PC-9 (cell line): ENCODE results near the gene PTPRD. TPM values are rescaled to one million over a fixed set of nuclear protein-coding genes. Genes with fewer than 3 reads are reported as not detected.

Experiments used
- BruUV-seq: library from RNA; stranded (reverse); fragments of 400-500 nt; replicated peaks from 2 replicates; lab custom pipeline; 2021; lab: Mats Ljungman, UMichigan
- CTCF ChIA-PET: fragments of 300-600 bp; sonication (Branson Sonifier 250); formaldehyde crosslinking; loops from one replicate; lab custom pipeline; 2022; ENCODE audit warnings: antibody characterized with exemption; lab: Charles Lee
- POLR2A ChIA-PET: fragments of 300-600 bp; sonication (Branson Sonifier 250); formaldehyde crosslinking; loops from one replicate; lab custom pipeline; 2022; ENCODE audit warnings: antibody characterized with exemption; ENCODE audit not compliant: unreplicated experiment; lab: Charles Lee
- DNase-seq, 2 experiments: peaks; one replicate each; pipeline versions ENCODE4 v3.0.0 to v3.0.0-alpha.2; 2015 to 2022; ENCODE audit warnings: mixed read lengths in 1 of 2
- H2AFZ ChIP-seq: fragments of 200-600 bp; sonication (generic); 2 replicates; pipeline ENCODE4 v1.8.1; 2017; ENCODE audit warnings: antibody characterized with exemption
- H3F3A ChIP-seq: fragments of 200-600 bp; sonication (generic); 2 replicates; pipeline ENCODE4 v1.8.1; 2017; ENCODE audit warnings: antibody characterized with exemption, mild to moderate bottlenecking, low read depth; ENCODE audit not compliant: insufficient read depth
- H3K27ac ChIP-seq: fragments of 200-600 bp; sonication (generic); 2 replicates; pipeline ENCODE4 v1.6.1; 2016; ENCODE audit warnings: mixed run types
- H3K27me3 ChIP-seq: fragments of 200-600 bp; sonication (generic); 2 replicates; pipeline ENCODE4 v1.6.1; 2016; ENCODE audit warnings: low read depth, mixed run types; ENCODE audit not compliant: insufficient read depth
- H3K36me3 ChIP-seq: fragments of 200-600 bp; sonication (generic); 2 replicates; pipeline ENCODE4 v1.6.1; 2016; ENCODE audit warnings: low read depth, mixed run types
- H3K4me1 ChIP-seq: fragments of 200-600 bp; sonication (generic); replicated peaks from 2 replicates; pipeline ENCODE4 v1.6.1; 2016; ENCODE audit warnings: mixed run types; ENCODE audit not compliant: insufficient read depth
- H3K4me2 ChIP-seq: fragments of 200-600 bp; sonication (generic); 2 replicates; pipeline ENCODE4 v1.6.1; 2017; ENCODE audit warnings: mixed run types
- H3K4me3 ChIP-seq: fragments of 200-600 bp; sonication (generic); 2 replicates; pipeline ENCODE4 v1.6.1; 2016; ENCODE audit warnings: mixed run types
- H3K79me2 ChIP-seq: fragments of 200-600 bp; sonication (generic); 2 replicates; pipeline ENCODE4 v1.6.1; 2017; ENCODE audit warnings: low read depth, mixed run types
- H3K9me2 ChIP-seq: fragments of 200-600 bp; sonication (generic); 2 replicates; pipeline ENCODE4 v1.8.1; 2017; ENCODE audit warnings: mild to moderate bottlenecking; ENCODE audit not compliant: insufficient read depth
- H3K9me3 ChIP-seq: fragments of 200-600 bp; sonication (generic); 2 replicates; pipeline ENCODE4 v1.8.1; 2016; ENCODE audit warnings: low read depth; ENCODE audit not compliant: insufficient read depth
- H4K20me1 ChIP-seq: fragments of 200-600 bp; sonication (generic); 2 replicates; pipeline ENCODE4 v1.8.1; 2017; ENCODE audit not compliant: insufficient read depth
- EZH2 ChIP-seq: fragments of 200-600 bp; sonication (generic); IDR thresholded peaks from 2 replicates; pipeline ENCODE4 v1.8.0; 2017; ENCODE audit warnings: antibody characterized with exemption, low read depth
- intact Hi-C: fragments of 100-400 bp; cut with micrococcal nuclease; formaldehyde crosslinking; loops from one replicate; pipeline ENCODE4 v1.10.0; 2022; ENCODE audit not compliant: unreplicated experiment
- total RNA-seq: library from RNA; stranded (reverse); gene quantifications from 2 replicates; pipeline ENCODE4 v1.2.3, GENCODE V29; 2021
- TF ChIP-seq, protein P1 (sequence below): fragments of 200-600 bp; sonication (generic); conservative IDR thresholded peaks from 2 replicates; pipeline ENCODE4 v1.6.1; 2017; ENCODE audit warnings: mixed run types, antibody characterized with exemption, mild to moderate bottlenecking, moderate library complexity

PTPRD gene
- total RNA-seq, 1 experiment from 2014 or later, result not detected

DNA sequence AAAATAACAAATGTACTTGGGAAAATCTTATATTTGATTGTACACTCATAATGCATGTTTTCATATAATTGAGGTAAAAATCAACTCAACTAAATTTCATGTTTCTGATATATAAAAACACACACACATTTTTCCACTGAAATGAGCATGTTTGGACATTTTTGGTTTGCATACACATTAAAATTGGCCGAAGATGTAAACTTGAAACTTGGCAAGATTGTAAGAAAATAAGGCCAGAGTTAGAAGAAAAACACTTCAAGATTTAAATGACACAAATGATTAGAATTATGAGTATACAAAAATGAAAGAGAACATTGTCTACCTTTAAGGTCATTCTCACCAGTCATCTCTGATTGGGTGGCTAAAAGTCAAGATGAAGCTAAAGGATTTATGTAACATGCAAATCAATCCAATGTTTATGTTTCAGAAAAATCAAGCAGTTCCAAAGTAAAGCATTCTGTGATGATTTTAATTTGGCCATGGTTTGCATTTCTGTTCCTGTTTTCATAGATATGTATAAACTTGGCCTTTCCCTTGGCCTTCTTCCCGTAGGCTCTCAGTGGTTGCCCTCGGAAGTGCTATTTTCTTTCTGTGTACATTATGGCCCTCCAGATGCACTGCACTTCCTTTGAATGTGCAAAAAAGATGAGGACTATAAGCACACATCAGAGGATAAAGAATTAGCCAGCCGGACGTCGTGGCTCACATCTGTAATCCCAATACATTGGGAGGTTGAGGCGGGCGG is 1707.9 kb downstream of the PTPRD start:
- H3K4me2 ChIP-seq, result no peak overlapping the region
- H3K4me1 ChIP-seq, result no peaks in the 10 kb centered on the region
- H3K27ac ChIP-seq, result no peak overlapping the region
- TF ChIP-seq, protein P1, sequence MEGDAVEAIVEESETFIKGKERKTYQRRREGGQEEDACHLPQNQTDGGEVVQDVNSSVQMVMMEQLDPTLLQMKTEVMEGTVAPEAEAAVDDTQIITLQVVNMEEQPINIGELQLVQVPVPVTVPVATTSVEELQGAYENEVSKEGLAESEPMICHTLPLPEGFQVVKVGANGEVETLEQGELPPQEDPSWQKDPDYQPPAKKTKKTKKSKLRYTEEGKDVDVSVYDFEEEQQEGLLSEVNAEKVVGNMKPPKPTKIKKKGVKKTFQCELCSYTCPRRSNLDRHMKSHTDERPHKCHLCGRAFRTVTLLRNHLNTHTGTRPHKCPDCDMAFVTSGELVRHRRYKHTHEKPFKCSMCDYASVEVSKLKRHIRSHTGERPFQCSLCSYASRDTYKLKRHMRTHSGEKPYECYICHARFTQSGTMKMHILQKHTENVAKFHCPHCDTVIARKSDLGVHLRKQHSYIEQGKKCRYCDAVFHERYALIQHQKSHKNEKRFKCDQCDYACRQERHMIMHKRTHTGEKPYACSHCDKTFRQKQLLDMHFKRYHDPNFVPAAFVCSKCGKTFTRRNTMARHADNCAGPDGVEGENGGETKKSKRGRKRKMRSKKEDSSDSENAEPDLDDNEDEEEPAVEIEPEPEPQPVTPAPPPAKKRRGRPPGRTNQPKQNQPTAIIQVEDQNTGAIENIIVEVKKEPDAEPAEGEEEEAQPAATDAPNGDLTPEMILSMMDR, result no peak
- TF ChIP-seq EZH2, result no peak
- H3K79me2 ChIP-seq, result no peaks in the 10 kb centered on the region
- no peaks in the 10 kb centered on the region for H3K9me2 ChIP-seq
- no TSS peak for BruUV-seq
- no peaks in the 10 kb centered on the region for H4K20me1 ChIP-seq
- POLR2A ChIA-PET, result no interaction called here
- H2AFZ ChIP-seq, result no peak overlapping the region
- CTCF ChIA-PET, result no interaction called here
- DNase-seq, result no peak
- no peaks in the 10 kb centered on the region for H3K27me3 ChIP-seq
- intact Hi-C loops, result no loop called here
- no peak overlapping the region for H3K4me3 ChIP-seq
- H3K9me3 ChIP-seq, result no peaks in the 10 kb centered on the region
- no peaks in the 10 kb centered on the region for H3K36me3 ChIP-seq
- H3F3A ChIP-seq, result no peaks in the 10 kb centered on the region

DNA sequence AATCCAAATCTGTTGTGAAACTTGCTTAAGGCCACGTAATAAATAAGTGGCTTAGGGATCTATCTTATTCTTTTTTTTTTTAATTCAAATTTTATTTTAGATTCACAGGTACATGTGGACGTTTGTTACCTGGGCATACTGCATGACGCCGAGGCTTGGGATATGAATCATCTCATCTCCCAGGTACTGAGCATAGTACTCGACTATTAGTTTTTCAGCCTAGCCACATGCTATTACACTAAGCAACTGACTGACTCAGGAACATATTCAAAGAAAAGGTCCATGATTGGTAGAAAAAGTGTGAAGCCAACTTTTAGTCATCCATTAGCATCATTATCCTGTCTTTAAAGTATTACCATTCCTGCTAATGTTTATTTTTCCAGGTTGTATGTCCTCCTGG is 1709.7 kb downstream of the PTPRD start:
- ChIA-PET POLR2A (no interaction called here), CTCF (no interaction called here)
- Histone ChIP-seq H3F3A (no peaks in the 10 kb centered on the region), H3K4me3 (no peak overlapping the region), H3K4me1 (no peaks in the 10 kb centered on the region), H4K20me1 (no peaks in the 10 kb centered on the region), H3K79me2 (no peaks in the 10 kb centered on the region), H2AFZ (no peak overlapping the region), H3K27me3 (no peaks in the 10 kb centered on the region), H3K36me3 (no peaks in the 10 kb centered on the region), H3K27ac (no peak overlapping the region), H3K4me2 (no peak overlapping the region), H3K9me2 (no peaks in the 10 kb centered on the region), H3K9me3 (no peaks in the 10 kb centered on the region)
- TF ChIP-seq, protein P1, result no peak
- no peak for TF ChIP-seq EZH2
- intact Hi-C loops, result no loop called here
- DNase-seq, result no peak
- no TSS peak for BruUV-seq

DNA sequence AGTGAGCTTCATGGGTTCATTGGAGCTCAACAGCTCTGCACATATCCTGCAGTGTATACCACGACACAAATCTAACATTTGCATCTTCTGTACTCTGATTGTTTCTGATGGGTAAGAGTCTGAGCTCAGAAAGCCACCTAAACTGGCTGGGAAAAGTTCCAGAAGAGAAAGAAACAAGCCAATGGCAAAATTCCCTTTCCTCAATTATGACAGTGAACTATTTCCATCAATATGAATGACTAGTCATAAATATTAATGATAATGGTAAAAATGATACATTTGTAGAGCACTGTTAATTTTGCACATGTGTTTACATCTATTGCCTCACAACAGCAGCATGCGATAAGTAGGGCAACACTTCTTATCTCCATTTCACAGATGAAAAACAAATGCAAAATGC is 1711.7 kb downstream of the PTPRD start:
- no peaks in the 10 kb centered on the region for H3K36me3 ChIP-seq
- H3K4me3 ChIP-seq, result no peak overlapping the region
- POLR2A ChIA-PET, result no interaction called here
- no peak overlapping the region for H3K27ac ChIP-seq
- CTCF ChIA-PET, result no interaction called here
- H4K20me1 ChIP-seq, result no peaks in the 10 kb centered on the region
- H2AFZ ChIP-seq, result no peak overlapping the region
- TF ChIP-seq, protein P1, result no peak
- TF ChIP-seq EZH2, result no peak
- intact Hi-C loops, result no loop called here
- no peaks in the 10 kb centered on the region for H3K79me2 ChIP-seq
- no peaks in the 10 kb centered on the region for H3K27me3 ChIP-seq
- no peak for DNase-seq
- BruUV-seq, result no TSS peak
- no peaks in the 10 kb centered on the region for H3F3A ChIP-seq
- H3K9me3 ChIP-seq, result no peaks in the 10 kb centered on the region
- H3K4me2 ChIP-seq, result no peak overlapping the region
- no peaks in the 10 kb centered on the region for H3K9me2 ChIP-seq
- H3K4me1 ChIP-seq, result no peaks in the 10 kb centered on the region
